ENCODE results near the gene BAIAP2.
"Not testable (repeated sequence)": the region's sequence is repeated elsewhere in the genome, so short reads cannot be mapped to it uniquely, and the experiment has no call there.

Gene BAIAP2

DNA sequence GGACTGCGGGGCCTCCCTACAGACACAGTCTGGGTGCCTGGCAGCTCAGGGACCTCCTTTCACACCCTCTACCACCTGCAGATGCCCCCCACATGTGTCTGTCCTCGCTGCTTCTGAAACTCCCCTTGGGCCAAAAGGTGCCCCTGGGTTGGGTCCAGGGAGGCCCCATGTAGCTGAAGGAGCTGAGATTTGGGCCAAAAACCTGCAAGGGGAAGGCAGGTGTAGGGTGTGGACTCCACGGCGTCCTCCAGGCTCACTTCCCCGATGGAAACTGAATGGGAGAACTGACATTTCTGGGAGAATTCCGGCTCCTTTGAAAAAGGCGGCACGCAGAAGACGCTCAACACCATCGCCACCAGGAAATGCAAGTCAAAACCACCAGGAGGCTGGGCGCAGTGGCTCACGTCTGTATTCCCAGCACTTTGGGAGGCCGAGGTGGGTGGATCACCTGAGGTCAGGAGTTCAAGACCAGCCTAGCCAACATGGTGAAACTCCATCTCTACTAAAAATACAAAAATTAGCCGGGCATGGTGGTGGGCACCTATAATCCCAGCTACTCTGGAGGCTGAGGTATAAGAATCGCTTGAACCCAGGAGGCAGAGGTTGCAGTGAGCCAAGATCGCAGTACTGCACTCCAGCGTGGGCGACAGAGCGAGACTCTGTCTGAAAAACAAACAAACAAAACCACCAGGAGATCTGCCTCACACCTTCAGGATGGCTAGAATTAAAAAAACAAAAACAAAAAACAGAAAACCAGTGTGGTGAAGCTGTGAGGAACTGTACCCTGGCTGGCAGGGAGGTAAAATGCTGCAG lies 13.2 kb upstream of the BAIAP2 start:
- H3K4me3 ChIP-seq (ENCODE audit: low read length): no peak overlapping the region
- H2AFZ ChIP-seq (ENCODE audit: low read depth, low read length): no peak overlapping the region
- no peaks in the 10 kb centered on the region for H3K36me3 ChIP-seq (ENCODE audit: insufficient read depth, low read length)
- H3K4me1 ChIP-seq (ENCODE audit: insufficient read depth, low read length): peaks cover 11% of the 10 kb centered on the region
- no peaks in the 10 kb centered on the region for H3K9me3 ChIP-seq (ENCODE audit: low read length)
- no peaks in the 10 kb centered on the region for H3K27me3 ChIP-seq (ENCODE audit: insufficient read depth, low read length)

- Histone ChIP-seq H3K36me3 (ENCODE audit: insufficient read depth, low read length) (no peaks in the 10 kb centered on the region), H3K27me3 (ENCODE audit: insufficient read depth, low read length) (no peaks in the 10 kb centered on the region), H3K4me3 (ENCODE audit: low read length) (no peak overlapping the region), H2AFZ (ENCODE audit: low read depth, low read length) (no peak overlapping the region), H3K9me3 (ENCODE audit: low read length) (no peaks in the 10 kb centered on the region), H3K4me1 (ENCODE audit: insufficient read depth, low read length) (peaks cover 11% of the 10 kb centered on the region)
These were observed 12.6 kb upstream of the BAIAP2 start for GRCh38 chr17:81022344-81022676.

- H3K36me3 ChIP-seq (ENCODE audit: insufficient read depth, low read length): no peaks in the 10 kb centered on the region
- peaks cover 11% of the 10 kb centered on the region for H3K4me1 ChIP-seq (ENCODE audit: insufficient read depth, low read length)
- no peaks in the 10 kb centered on the region for H3K9me3 ChIP-seq (ENCODE audit: low read length)
- no peak overlapping the region for H2AFZ ChIP-seq (ENCODE audit: low read depth, low read length)
- no peak overlapping the region for H3K4me3 ChIP-seq (ENCODE audit: low read length)
- no peaks in the 10 kb centered on the region for H3K27me3 ChIP-seq (ENCODE audit: insufficient read depth, low read length)
These were observed 9.7 kb upstream of the BAIAP2 start for GRCh38 chr17:81025065-81025740.

- H3K36me3 ChIP-seq (ENCODE audit: insufficient read depth, low read length): no peaks in the 10 kb centered on the region
- peaks cover 11% of the 10 kb centered on the region for H3K4me1 ChIP-seq (ENCODE audit: insufficient read depth, low read length)
- H2AFZ ChIP-seq (ENCODE audit: low read depth, low read length): no peak overlapping the region
- no peak overlapping the region for H3K4me3 ChIP-seq (ENCODE audit: low read length)
- H3K27me3 ChIP-seq (ENCODE audit: insufficient read depth, low read length): no peaks in the 10 kb centered on the region
- H3K9me3 ChIP-seq (ENCODE audit: low read length): no peaks in the 10 kb centered on the region
These were observed 9.2 kb upstream of the BAIAP2 start for GRCh38 chr17:81025741-81026129.

GRCh38 chr17:81026266-81027036 lies 8.5 kb upstream of the BAIAP2 start:
- H3K9me3 ChIP-seq (ENCODE audit: low read length): no peaks in the 10 kb centered on the region
- peaks cover 11% of the 10 kb centered on the region for H3K4me1 ChIP-seq (ENCODE audit: insufficient read depth, low read length)
- no peak overlapping the region for H3K4me3 ChIP-seq (ENCODE audit: low read length)
- no peaks in the 10 kb centered on the region for H3K27me3 ChIP-seq (ENCODE audit: insufficient read depth, low read length)
- H2AFZ ChIP-seq (ENCODE audit: low read depth, low read length): no peak overlapping the region
- H3K36me3 ChIP-seq (ENCODE audit: insufficient read depth, low read length): peaks cover 2% of the 10 kb centered on the region

GRCh38 chr17:81027038-81027437 lies 7.9 kb upstream of the BAIAP2 start:
- Histone ChIP-seq H3K36me3 (ENCODE audit: insufficient read depth, low read length) (peaks cover 2% of the 10 kb centered on the region), H3K4me3 (ENCODE audit: low read length) (no peak overlapping the region), H3K27me3 (ENCODE audit: insufficient read depth, low read length) (no peaks in the 10 kb centered on the region), H3K9me3 (ENCODE audit: low read length) (no peaks in the 10 kb centered on the region), H3K4me1 (ENCODE audit: insufficient read depth, low read length) (peaks cover 11% of the 10 kb centered on the region), H2AFZ (ENCODE audit: low read depth, low read length) (no peak overlapping the region)

DNA sequence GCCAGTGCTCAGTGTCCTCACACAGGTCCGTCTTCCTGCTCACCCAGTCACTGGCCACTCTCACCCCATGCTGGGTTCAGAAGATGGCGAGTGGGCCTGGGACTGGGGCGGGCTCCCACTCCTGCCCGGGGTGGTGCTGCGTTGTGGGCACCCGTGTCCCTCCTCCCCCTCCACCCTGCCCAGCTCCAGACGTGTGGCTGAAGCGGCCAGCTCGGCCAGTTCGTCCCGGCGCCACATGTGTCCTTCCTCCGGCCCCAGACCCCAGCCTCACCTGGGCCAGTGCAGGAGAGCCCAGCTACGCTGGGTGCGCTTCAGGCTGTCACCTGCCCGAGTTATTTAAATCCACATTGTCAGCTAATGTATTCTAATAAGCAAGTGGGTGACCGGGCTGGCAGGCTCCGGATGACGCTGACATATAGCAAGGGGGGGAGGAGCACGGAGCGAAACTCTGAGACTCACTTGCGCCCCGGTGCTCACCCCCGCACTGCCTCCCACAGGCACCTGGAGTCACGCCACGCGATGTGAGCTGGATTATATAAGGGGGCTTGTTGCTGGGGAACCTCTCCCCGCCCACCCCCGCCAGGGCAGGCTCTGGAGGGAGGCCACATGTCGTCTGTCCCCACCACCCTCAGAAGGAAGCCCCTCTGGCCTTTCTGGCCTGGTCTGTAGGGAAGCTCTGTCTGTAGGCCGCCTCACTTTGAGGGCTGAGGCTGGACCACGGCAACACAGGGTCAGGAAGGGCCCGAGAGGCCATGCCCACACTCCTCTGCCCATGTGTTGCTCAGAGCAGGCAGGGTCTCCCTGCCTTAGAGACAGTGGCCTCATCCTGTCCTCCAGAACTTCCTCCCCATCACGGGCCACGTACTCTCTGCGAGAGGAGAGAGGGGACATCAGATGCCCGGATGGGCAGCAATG lies 7.1 kb upstream of the BAIAP2 start:
- H3K4me1 ChIP-seq (ENCODE audit: insufficient read depth, low read length): peaks cover 11% of the 10 kb centered on the region
- no peak overlapping the region for H3K4me3 ChIP-seq (ENCODE audit: low read length)
- no peak overlapping the region for H2AFZ ChIP-seq (ENCODE audit: low read depth, low read length)
- H3K36me3 ChIP-seq (ENCODE audit: insufficient read depth, low read length): peaks cover 5% of the 10 kb centered on the region
- H3K9me3 ChIP-seq (ENCODE audit: low read length): no peaks in the 10 kb centered on the region
- no peaks in the 10 kb centered on the region for H3K27me3 ChIP-seq (ENCODE audit: insufficient read depth, low read length)

GRCh38 chr17:81028506-81028858 lies 6.5 kb upstream of the BAIAP2 start:
- Histone ChIP-seq H2AFZ (ENCODE audit: low read depth, low read length) (no peak overlapping the region), H3K27me3 (ENCODE audit: insufficient read depth, low read length) (no peaks in the 10 kb centered on the region), H3K9me3 (ENCODE audit: low read length) (no peaks in the 10 kb centered on the region), H3K4me3 (ENCODE audit: low read length) (no peak overlapping the region), H3K36me3 (ENCODE audit: insufficient read depth, low read length) (peaks cover 5% of the 10 kb centered on the region), H3K4me1 (ENCODE audit: insufficient read depth, low read length) (peaks cover 13% of the 10 kb centered on the region)

DNA sequence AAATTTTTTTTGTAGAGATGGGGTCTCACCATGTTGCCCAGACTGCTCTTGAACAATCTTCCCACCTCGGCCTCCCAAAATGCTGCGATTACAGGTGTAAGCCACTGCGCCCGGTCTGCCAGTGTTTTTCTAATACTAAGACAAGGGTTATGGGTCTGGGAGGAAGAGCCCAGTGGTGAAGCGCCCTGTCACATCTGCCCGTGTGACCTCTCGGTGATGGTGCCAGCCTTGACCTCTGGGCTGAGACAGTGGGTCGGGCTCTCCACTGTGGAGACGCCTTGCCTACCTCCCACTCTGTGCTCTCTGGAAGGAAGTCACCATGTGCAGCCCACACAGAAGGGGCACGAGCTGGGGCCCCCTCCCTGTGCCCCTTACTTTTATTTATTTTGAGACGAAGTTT lies 5.1 kb upstream of the BAIAP2 start:
- Histone ChIP-seq H3K9me3 (ENCODE audit: low read length) (no peaks in the 10 kb centered on the region), H3K4me1 (ENCODE audit: insufficient read depth, low read length) (peaks cover 21% of the 10 kb centered on the region), H3K36me3 (ENCODE audit: insufficient read depth, low read length) (peaks cover 5% of the 10 kb centered on the region)

GRCh38 chr17:81030312-81030711 lies 4.6 kb upstream of the BAIAP2 start:
- H3K4me3 ChIP-seq (ENCODE audit: low read length); H3K36me3 ChIP-seq (ENCODE audit: insufficient read depth, low read length); H3K27me3 ChIP-seq (ENCODE audit: insufficient read depth, low read length); H3K9me3 ChIP-seq (ENCODE audit: low read length); H2AFZ ChIP-seq (ENCODE audit: low read depth, low read length): not testable (repeated sequence)
- peaks cover 20% of the 10 kb centered on the region for H3K4me1 ChIP-seq (ENCODE audit: insufficient read depth, low read length)

More for the DNA sequence above, 5.1 kb upstream of the BAIAP2 start:
- Histone ChIP-seq H3K27me3 (ENCODE audit: insufficient read depth, low read length) (no peaks in the 10 kb centered on the region), H2AFZ (ENCODE audit: low read depth, low read length) (no peak overlapping the region), H3K4me3 (ENCODE audit: low read length) (no peak overlapping the region)

DNA sequence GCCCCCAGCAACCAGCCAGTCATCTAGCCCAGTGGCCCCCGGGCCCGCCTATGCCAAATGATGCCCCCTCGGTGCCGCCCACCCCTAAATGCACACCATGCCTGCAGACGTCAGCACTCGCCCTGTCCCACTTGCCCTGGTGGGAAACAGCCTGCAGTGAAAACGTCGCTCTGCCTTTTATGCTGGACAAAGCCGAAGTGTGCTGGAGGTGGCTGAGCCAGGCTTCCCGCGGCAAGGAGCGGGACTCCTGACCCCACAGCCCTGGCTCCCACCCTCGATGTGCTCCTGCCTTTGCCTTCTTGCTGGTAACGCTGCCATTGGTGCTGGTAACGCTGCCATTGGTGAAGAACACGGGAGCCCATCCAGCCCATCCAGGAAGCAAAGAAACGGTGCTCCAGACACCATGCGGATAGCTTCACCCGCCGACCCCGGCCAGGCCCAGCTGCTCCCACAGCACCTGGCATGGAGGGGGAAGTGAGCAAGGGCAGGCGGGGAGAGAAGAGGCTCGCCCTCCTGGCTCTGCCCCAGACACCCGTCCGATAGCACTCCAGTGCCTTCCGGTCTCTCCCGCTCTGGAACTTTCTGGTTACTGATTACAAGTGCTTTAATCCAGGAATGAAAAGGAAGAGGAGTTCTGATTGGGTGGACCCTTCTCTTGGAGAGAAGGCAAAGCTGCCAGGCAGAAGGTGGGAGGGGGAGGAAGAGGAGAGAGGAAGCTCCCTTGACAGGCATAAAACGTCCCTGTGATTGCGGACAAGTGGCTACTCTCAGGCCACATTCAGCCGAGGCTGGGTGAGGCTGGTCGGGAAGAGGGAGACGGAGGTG lies 4.0 kb upstream of the BAIAP2 start:
- Histone ChIP-seq H3K36me3 (ENCODE audit: insufficient read depth, low read length) (peaks cover 5% of the 10 kb centered on the region), H3K4me1 (ENCODE audit: insufficient read depth, low read length) (peaks cover 18% of the 10 kb centered on the region), H3K27me3 (ENCODE audit: insufficient read depth, low read length) (no peaks in the 10 kb centered on the region), H3K4me3 (ENCODE audit: low read length) (no peak overlapping the region), H3K9me3 (ENCODE audit: low read length) (no peaks in the 10 kb centered on the region), H2AFZ (ENCODE audit: low read depth, low read length) (no peak overlapping the region)
